AG10803 (cell line): Measurements from ENCODE around the gene RNF183.
A peak's percentile ranks its signal among the peaks of the same experiment; 100 is the strongest.

ENCODE experiments used
- DNase-seq: peaks from one replicate; pipeline ENCODE4 v3.0.0; 2010; ENCODE audit warnings: low read depth
- H3K4me3 ChIP-seq: 2 replicates; pipeline ENCODE4 v1.5.1; 2011; ENCODE audit warnings: mild to moderate bottlenecking, low read length, control low read depth
- CTCF ChIP-seq: conservative IDR thresholded peaks from 2 replicates; pipeline ENCODE4 v1.5.1; 2011; ENCODE audit warnings: mild to moderate bottlenecking, low read length, control low read depth, inconsistent platforms

RNF183 gene

DNA sequence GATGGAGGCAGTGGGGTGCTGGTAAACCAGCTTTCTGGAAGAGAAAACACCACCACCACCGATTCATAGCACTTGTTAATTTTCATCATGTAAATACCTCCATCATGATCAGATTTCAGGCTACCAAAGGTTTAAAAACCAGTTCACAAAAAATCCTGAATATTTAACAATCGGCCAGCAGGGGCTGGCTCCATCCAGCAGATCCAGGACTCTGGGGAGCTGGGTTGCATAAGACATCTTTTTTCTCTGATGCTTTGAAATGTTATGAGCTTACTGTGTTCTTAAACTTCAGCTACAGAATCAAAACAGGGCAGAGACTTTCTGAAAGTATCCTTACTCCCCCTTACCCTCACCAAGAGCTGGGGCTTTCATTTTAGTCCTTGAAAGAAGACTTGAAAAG, 14.6 kb upstream of the RNF183 start:
- H3K4me3 ChIP-seq = no peak overlapping the region

DNA sequence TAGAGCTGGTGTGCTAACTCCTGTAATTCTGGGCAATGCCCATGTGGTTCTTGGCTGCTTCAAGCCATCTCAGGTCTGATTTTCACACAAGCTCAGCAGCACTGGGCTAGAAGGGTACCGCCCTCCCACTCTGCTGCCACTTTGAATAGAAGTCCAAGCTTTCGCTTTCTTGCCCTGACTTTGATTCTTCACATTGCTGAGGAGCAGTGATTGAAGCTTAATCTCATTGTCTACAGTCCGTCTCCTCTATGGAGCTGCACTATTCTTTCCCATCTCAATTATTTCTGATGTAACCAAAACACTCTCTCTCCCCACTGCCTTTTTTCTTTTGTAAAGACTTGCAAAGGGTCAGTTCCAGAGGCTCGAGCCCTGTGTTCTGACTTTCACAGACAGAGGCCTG, 12.9 kb upstream of the RNF183 start:
- no peak overlapping the region for H3K4me3 ChIP-seq
- no peak for TF ChIP-seq CTCF
- DNase-seq = no peak

More for the DNA sequence above, 14.6 kb upstream of the RNF183 start:
- DNase-seq = peak; percentile 21
- TF ChIP-seq CTCF = peak; percentile 40; the same call in 1 of the 2 replicates

DNA sequence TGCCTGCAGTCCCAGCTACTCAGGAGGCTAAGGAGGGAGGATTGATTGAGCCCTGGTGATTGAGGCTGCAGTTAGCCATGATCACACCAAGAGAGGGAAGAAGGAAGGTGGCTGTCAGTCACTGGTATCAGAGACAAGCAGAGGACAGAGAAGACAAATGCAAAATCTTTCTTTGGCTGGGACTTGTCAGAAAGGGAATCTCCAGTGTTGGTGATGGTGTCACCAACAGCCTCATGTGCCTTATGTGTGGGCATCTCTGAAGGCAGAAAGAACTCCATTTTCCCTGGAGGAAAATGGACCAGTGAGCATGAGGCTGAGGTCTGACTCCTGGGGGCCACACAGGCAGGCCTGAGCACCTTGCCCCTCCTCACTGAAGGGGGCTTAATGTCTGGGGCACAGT, 12.1 kb upstream of the RNF183 start:
- TF ChIP-seq CTCF = no peak
- no peak for DNase-seq
- H3K4me3 ChIP-seq = no peak overlapping the region

DNA sequence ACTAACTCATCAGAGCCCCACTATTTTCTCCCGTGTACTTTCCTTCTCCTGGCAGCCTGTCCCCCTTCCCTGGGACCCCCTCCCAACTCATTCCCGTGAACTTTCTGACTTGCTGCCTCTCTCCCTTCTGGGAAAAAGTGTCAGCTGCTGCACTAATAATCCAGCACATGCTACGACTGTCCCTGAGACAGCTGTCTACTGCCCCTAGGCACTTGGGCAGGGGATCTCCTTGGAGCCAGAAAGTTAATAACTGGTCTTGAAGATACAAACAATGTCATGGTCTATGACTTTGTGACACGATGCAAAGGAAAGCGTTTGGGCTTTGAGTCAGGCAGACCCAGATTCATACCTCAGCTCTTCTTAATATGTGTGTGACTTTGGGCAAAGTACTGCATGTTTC, 10.1 kb upstream of the RNF183 start:
- TF ChIP-seq CTCF = no peak
- no peak for DNase-seq
- H3K4me3 ChIP-seq = no peak overlapping the region

DNA sequence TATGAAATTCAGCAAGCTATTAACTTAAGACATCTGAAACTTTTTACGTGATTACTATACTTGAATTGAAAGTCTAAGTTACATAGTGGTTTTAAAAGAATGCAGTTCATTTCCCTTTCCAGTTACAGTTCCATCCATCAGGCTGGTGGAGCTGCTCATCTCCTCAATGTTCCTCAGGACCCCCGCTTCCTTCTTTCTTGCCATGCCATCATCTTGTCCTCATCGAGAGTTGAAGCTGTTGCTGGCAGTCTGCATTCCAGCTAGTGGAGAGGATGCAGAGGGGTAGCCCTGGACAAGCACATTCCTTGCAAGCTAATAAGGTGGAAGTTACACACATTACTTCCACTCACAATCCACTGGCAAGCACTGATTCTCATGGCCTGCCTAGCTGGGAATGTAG, 8.8 kb upstream of the RNF183 start:
- peak; percentile 59 for DNase-seq
- no peak overlapping the region for H3K4me3 ChIP-seq
- TF ChIP-seq CTCF = no peak

DNA sequence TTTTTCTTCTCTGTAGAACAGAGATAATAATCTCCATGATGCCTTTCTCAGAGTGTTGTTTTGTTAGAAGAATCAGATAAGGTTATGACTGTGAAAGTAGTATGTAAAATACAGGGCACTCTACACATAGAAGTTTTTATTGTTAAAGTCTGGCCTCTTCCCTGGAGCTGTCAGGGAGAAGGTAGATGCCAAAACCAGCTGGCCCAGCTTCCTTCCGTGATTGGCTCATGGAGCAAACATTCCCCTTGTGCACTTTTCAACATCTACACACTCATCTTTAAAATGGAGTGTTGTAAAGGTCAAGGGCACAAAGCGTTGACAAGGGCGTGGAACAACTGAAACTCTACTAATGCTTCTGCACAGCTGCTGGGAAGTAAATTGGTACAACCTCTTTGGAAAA, 7.4 kb upstream of the RNF183 start:
- no peak for TF ChIP-seq CTCF
- no peak overlapping the region for H3K4me3 ChIP-seq
- peak; percentile 12 for DNase-seq

GRCh38 chr9:113309204-113309813, 6.1 kb upstream of the RNF183 start:
- H3K4me3 ChIP-seq = no peak overlapping the region
- peak; percentile 57 for DNase-seq
- peak; percentile 89 for TF ChIP-seq CTCF
